SK-N-SH (cell line): Measurements from ENCODE around the gene MYBBP1A. TPM values are rescaled to one million over a fixed set of nuclear protein-coding genes. Genes with fewer than 3 reads are reported as not detected.

ENCODE experiments used
- CTCF ChIA-PET: fragments of 300-600, 350-600 bp; formaldehyde crosslinking; extraction: SDS; loops from one replicate; lab custom pipeline; 2021; lab: Yijun Ruan, JAX
- POLR2A ChIA-PET: fragments of 350-600 bp; sonication (Branson Sonifier 250); formaldehyde crosslinking; extraction: SDS; loops from one replicate; lab custom pipeline; 2020; ENCODE audit warnings: antibody characterized with exemption, inconsistent platforms; lab: Yijun Ruan, JAX
- DNase-seq: peaks from one replicate; pipeline ENCODE4 v3.0.0; 2012
- H2AFZ ChIP-seq: fragments of 200-600 bp; sonication (generic); 2 replicates; pipeline ENCODE4 v1.8.1; 2016; ENCODE audit warnings: antibody characterized with exemption, mild to moderate bottlenecking, low read depth
- H3F3A ChIP-seq: fragments of 200-600 bp; sonication (generic); replicated peaks from 2 replicates; pipeline ENCODE3; 2016; ENCODE audit warnings: antibody characterized with exemption, mild to moderate bottlenecking; ENCODE audit not compliant: insufficient read depth
- H3K27ac ChIP-seq, 2 experiments: fragments of 200-500 bp in 1 of 2; fragments of 200-600 bp in 1 of 2; sonication (Bioruptor generic) in 1 of 2; sonication (generic), shearing (Covaris generic) in 1 of 2; 2 replicates each; pipeline versions ENCODE4 v1.5.1 to v1.6.1; 2014 to 2016; ENCODE audit warnings: low read depth in 2 of 2, inconsistent platforms in 1 of 2, low read length in 1 of 2, mild to moderate bottlenecking in 1 of 2, mixed read lengths in 1 of 2
- H3K27me3 ChIP-seq: fragments of 200-600 bp; sonication (generic), shearing (Covaris generic); 2 replicates; pipeline ENCODE4 v1.6.1; 2016; ENCODE audit warnings: mixed run types; ENCODE audit not compliant: insufficient read depth
- H3K36me3 ChIP-seq, 2 experiments: fragments of 200-500 bp in 1 of 2; fragments of 200-600 bp in 1 of 2; sonication (Bioruptor generic) in 1 of 2; sonication (generic) in 1 of 2; replicated peaks in 1 of 2; 2 replicates each; pipeline versions ENCODE3 to v1.5.1; 2014 to 2016; ENCODE audit warnings: low read length in 1 of 2, mild to moderate bottlenecking in 1 of 2; ENCODE audit not compliant: insufficient read depth in 2 of 2, control insufficient read depth in 1 of 2
- H3K4me1 ChIP-seq, 2 experiments: fragments of 200-500 bp in 1 of 2; fragments of 200-600 bp in 1 of 2; sonication (Bioruptor generic) in 1 of 2; sonication (generic), shearing (Covaris generic) in 1 of 2; 2 replicates each; pipeline versions ENCODE4 v1.5.1 to v1.6.1; 2014 to 2016; ENCODE audit warnings: low read depth in 1 of 2, low read length in 1 of 2, mixed run types in 1 of 2; ENCODE audit not compliant: insufficient read depth in 2 of 2, control insufficient read depth in 1 of 2
- H3K4me2 ChIP-seq: fragments of 200-600 bp; sonication (generic), shearing (Covaris generic); 2 replicates; pipeline ENCODE4 v1.6.1; 2017; ENCODE audit warnings: mixed run types
- H3K4me3 ChIP-seq, 2 experiments: fragments of 200-500 bp in 1 of 2; fragments of 200-600 bp in 1 of 2; sonication (Bioruptor generic) in 1 of 2; sonication (generic), shearing (Covaris generic) in 1 of 2; 2 replicates each; pipeline versions ENCODE4 v1.5.1 to v1.8.1; 2014 to 2016; ENCODE audit warnings: low read depth in 2 of 2, inconsistent platforms in 1 of 2, low read length in 1 of 2, mild to moderate bottlenecking in 1 of 2, mixed read lengths in 1 of 2, moderate library complexity in 1 of 2
- H3K79me2 ChIP-seq: fragments of 200-600 bp; sonication (generic); 2 replicates; pipeline ENCODE4 v1.8.1; 2017; ENCODE audit warnings: mild to moderate bottlenecking; ENCODE audit not compliant: insufficient read depth
- H3K9ac ChIP-seq: fragments of 200-600 bp; sonication (generic); 2 replicates; pipeline ENCODE4 v1.6.1; 2017; ENCODE audit warnings: mixed run types
- H3K9me2 ChIP-seq: fragments of 200-600 bp; sonication (generic); 2 replicates; pipeline ENCODE4 v1.6.1; 2017; ENCODE audit warnings: mixed run types
- H3K9me3 ChIP-seq: fragments of 200-600 bp; sonication (generic); 2 replicates; pipeline ENCODE4 v1.6.1; 2017; ENCODE audit warnings: mixed run types, mild to moderate bottlenecking, moderate library complexity
- H4K20me1 ChIP-seq: fragments of 200-600 bp; sonication (generic); 2 replicates; pipeline ENCODE4 v1.6.1; 2017; ENCODE audit warnings: mild to moderate bottlenecking, mixed run types; ENCODE audit not compliant: insufficient read depth
- CHD2 ChIP-seq: fragments of 150-350 bp; IDR thresholded peaks from 2 replicates; pipeline ENCODE4 v1.6.1; 2018; ENCODE audit warnings: low read length; ENCODE audit not compliant: partially characterized antibody
- EZH2phosphoT487 ChIP-seq: fragments of 200-600 bp; sonication (generic); IDR thresholded peaks from 2 replicates; pipeline ENCODE4 v1.6.1; 2017; ENCODE audit warnings: low read depth, mixed run types, mild to moderate bottlenecking, antibody characterized with exemption, moderate library complexity, borderline replicate concordance
- FOSL2 ChIP-seq: IDR thresholded peaks from 2 replicates; pipeline ENCODE4 v1.4.0; 2012; ENCODE audit warnings: low read depth, mild to moderate bottlenecking, moderate library complexity, borderline replicate concordance
- FOXM1 ChIP-seq: IDR thresholded peaks from 2 replicates; pipeline ENCODE4 v1.4.0; 2012; ENCODE audit warnings: low read depth, mild to moderate bottlenecking
- GATA2 ChIP-seq: sonication (generic); formaldehyde crosslinking; IDR thresholded peaks from 2 replicates; pipeline ENCODE4 v1.5.0; 2020; ENCODE audit warnings: mild to moderate bottlenecking, missing genetic modification reagents
- JUND ChIP-seq: IDR thresholded peaks from 2 replicates; pipeline ENCODE4 v1.4.0; 2012
- POLR2AphosphoS5 ChIP-seq: IDR thresholded peaks from 2 replicates; pipeline ENCODE4 v1.6.1; 2012; ENCODE audit warnings: low read depth, low read length
- RCOR1 ChIP-seq: fragments of 150-350 bp; IDR thresholded peaks from 2 replicates; pipeline ENCODE4 v1.6.1; 2017; ENCODE audit warnings: antibody characterized with exemption, low read length
- RFX5 ChIP-seq: IDR thresholded peaks from 2 replicates; pipeline ENCODE4 v1.6.1; 2012; ENCODE audit warnings: mild to moderate bottlenecking, improper control_type of control experiment, low read length
- RXRA ChIP-seq: IDR thresholded peaks from 2 replicates; pipeline ENCODE4 v1.4.0; 2012; ENCODE audit warnings: low read depth, mild to moderate bottlenecking, borderline replicate concordance
- SIN3A ChIP-seq: IDR thresholded peaks from 2 replicates; pipeline ENCODE4 v1.6.1; 2012; ENCODE audit warnings: low read depth, mild to moderate bottlenecking, low read length, moderate library complexity, borderline replicate concordance
- SMC3 ChIP-seq: IDR thresholded peaks from 2 replicates; pipeline ENCODE4 v1.6.1; 2012; ENCODE audit warnings: low read depth, low read length, improper control_type of control experiment
- TAF1 ChIP-seq: IDR thresholded peaks from 2 replicates; pipeline ENCODE4 v1.6.1; 2012; ENCODE audit warnings: low read depth, mild to moderate bottlenecking, low read length, moderate library complexity, borderline replicate concordance
- TCF12 ChIP-seq: IDR thresholded peaks from 2 replicates; pipeline ENCODE4 v1.4.0; 2012
- TEAD4 ChIP-seq: IDR thresholded peaks from 2 replicates; pipeline ENCODE4 v1.4.0; 2012; ENCODE audit warnings: mild to moderate bottlenecking, borderline replicate concordance; ENCODE audit not compliant: insufficient read depth
- USF2 ChIP-seq: fragments of 150-350 bp; IDR thresholded peaks from 2 replicates; pipeline ENCODE4 v1.6.1; 2017; ENCODE audit warnings: antibody characterized with exemption, low read length, low read depth, borderline replicate concordance
- YY1 ChIP-seq: IDR thresholded peaks from 2 replicates; pipeline ENCODE4 v1.4.0; 2012; ENCODE audit warnings: low read depth, mild to moderate bottlenecking
- ZBTB33 ChIP-seq: IDR thresholded peaks from 2 replicates; pipeline ENCODE4 v1.4.0; 2012; ENCODE audit warnings: low read depth, borderline replicate concordance
- WGBS: methylation state at CpG from one replicate; pipeline ENCODE4 v1.1.6; 2017; ENCODE audit warnings: low lambda C conversion rate; 5-methylcytosine and 5-hydroxymethylcytosine counted together
- polyA plus RNA-seq, 3 experiments: library from polyadenylated mRNA; depleted of rRNA; stranded (reverse); fragments of >200 nt; gene quantifications; 2 replicates each; pipeline ENCODE4 v1.2.3, GENCODE V29; 2012

MYBBP1A gene
- polyA plus RNA-seq, 1 of the 3 experiments (the other 2 are of a cell fraction): 93.0 TPM

GRCh38 chr17:4490109-4490591, 65.0 kb downstream of the MYBBP1A start:
- TF ChIP-seq TAF1 (no peak), RXRA (no peak), EZH2phosphoT487 (no peak), TEAD4 (no peak), RFX5 (no peak), GATA2 (CRISPR knock-in tag) (no peak), ZBTB33 (no peak), FOXM1 (no peak), TCF12 (no peak), POLR2AphosphoS5 (no peak), USF2 (no peak), CHD2 (no peak), JUND (no peak), SMC3 (no peak), FOSL2 (no peak), YY1 (no peak), RCOR1 (no peak), SIN3A (no peak)
- TF ChIP-seq, all 33 proteins: peak for 0
- Histone ChIP-seq H3K27ac (no peak overlapping the region), H3K9me3 (no peaks in the 10 kb centered on the region), H3K9me2 (no peaks in the 10 kb centered on the region), H3K4me3 (no peak overlapping the region), H4K20me1 (no peaks in the 10 kb centered on the region), H3F3A (no peaks in the 10 kb centered on the region), H3K79me2 (no peaks in the 10 kb centered on the region), H3K4me1 (peaks cover 0 to 4% of the 10 kb centered on the region in 2 experiments; a peak in 1 of 4 replicates), H3K36me3 (no peaks in the 10 kb centered on the region), H3K4me2 (no peak overlapping the region), H2AFZ (no peak overlapping the region), H3K9ac (no peak overlapping the region), H3K27me3 (no peaks in the 10 kb centered on the region; the same call in 1 of the 2 replicates)
- no peak for DNase-seq
- CTCF ChIA-PET: interaction anchor here (1.2 to 3.6 kb wide), 2 partner anchors 69 to 77 kb away, joined by 3 to 13 read pairs; no protein-coding TSS in a partner anchor
- WGBS: 50% methylated on average over 9 of the region's 9 CpGs
- POLR2A ChIA-PET: no interaction called here
